PC-9 (cell line): ENCODE measurements around the gene SUGCT. TPM values are rescaled to one million over a fixed set of nuclear protein-coding genes. Genes with fewer than 3 reads are reported as not detected.

Experiments
- BruUV-seq: library from RNA; stranded (reverse); fragments of 400-500 nt; replicated peaks from 2 replicates; lab custom pipeline; 2021; lab: Mats Ljungman, UMichigan
- CTCF ChIA-PET: fragments of 300-600 bp; sonication (Branson Sonifier 250); formaldehyde crosslinking; loops from one replicate; lab custom pipeline; 2022; ENCODE audit warnings: antibody characterized with exemption; lab: Charles Lee
- POLR2A ChIA-PET: fragments of 300-600 bp; sonication (Branson Sonifier 250); formaldehyde crosslinking; loops from one replicate; lab custom pipeline; 2022; ENCODE audit warnings: antibody characterized with exemption; ENCODE audit not compliant: unreplicated experiment; lab: Charles Lee
- DNase-seq, 2 experiments: peaks; one replicate each; pipeline versions ENCODE4 v3.0.0 to v3.0.0-alpha.2; 2015 to 2022; ENCODE audit warnings: mixed read lengths in 1 of 2
- H2AFZ ChIP-seq: fragments of 200-600 bp; sonication (generic); 2 replicates; pipeline ENCODE4 v1.8.1; 2017; ENCODE audit warnings: antibody characterized with exemption
- H3F3A ChIP-seq: fragments of 200-600 bp; sonication (generic); 2 replicates; pipeline ENCODE4 v1.8.1; 2017; ENCODE audit warnings: antibody characterized with exemption, mild to moderate bottlenecking, low read depth; ENCODE audit not compliant: insufficient read depth
- H3K27ac ChIP-seq: fragments of 200-600 bp; sonication (generic); 2 replicates; pipeline ENCODE4 v1.6.1; 2016; ENCODE audit warnings: mixed run types
- H3K27me3 ChIP-seq: fragments of 200-600 bp; sonication (generic); 2 replicates; pipeline ENCODE4 v1.6.1; 2016; ENCODE audit warnings: low read depth, mixed run types; ENCODE audit not compliant: insufficient read depth
- H3K36me3 ChIP-seq: fragments of 200-600 bp; sonication (generic); 2 replicates; pipeline ENCODE4 v1.6.1; 2016; ENCODE audit warnings: low read depth, mixed run types
- H3K4me1 ChIP-seq: fragments of 200-600 bp; sonication (generic); replicated peaks from 2 replicates; pipeline ENCODE4 v1.6.1; 2016; ENCODE audit warnings: mixed run types; ENCODE audit not compliant: insufficient read depth
- H3K4me2 ChIP-seq: fragments of 200-600 bp; sonication (generic); 2 replicates; pipeline ENCODE4 v1.6.1; 2017; ENCODE audit warnings: mixed run types
- H3K4me3 ChIP-seq: fragments of 200-600 bp; sonication (generic); 2 replicates; pipeline ENCODE4 v1.6.1; 2016; ENCODE audit warnings: mixed run types
- H3K79me2 ChIP-seq: fragments of 200-600 bp; sonication (generic); 2 replicates; pipeline ENCODE4 v1.6.1; 2017; ENCODE audit warnings: low read depth, mixed run types
- H3K9me2 ChIP-seq: fragments of 200-600 bp; sonication (generic); 2 replicates; pipeline ENCODE4 v1.8.1; 2017; ENCODE audit warnings: mild to moderate bottlenecking; ENCODE audit not compliant: insufficient read depth
- H3K9me3 ChIP-seq: fragments of 200-600 bp; sonication (generic); 2 replicates; pipeline ENCODE4 v1.8.1; 2016; ENCODE audit warnings: low read depth; ENCODE audit not compliant: insufficient read depth
- H4K20me1 ChIP-seq: fragments of 200-600 bp; sonication (generic); 2 replicates; pipeline ENCODE4 v1.8.1; 2017; ENCODE audit not compliant: insufficient read depth
- CTCF ChIP-seq: fragments of 200-600 bp; sonication (generic); conservative IDR thresholded peaks from 2 replicates; pipeline ENCODE4 v1.6.1; 2017; ENCODE audit warnings: mixed run types, antibody characterized with exemption, mild to moderate bottlenecking, moderate library complexity
- EZH2 ChIP-seq: fragments of 200-600 bp; sonication (generic); IDR thresholded peaks from 2 replicates; pipeline ENCODE4 v1.8.0; 2017; ENCODE audit warnings: antibody characterized with exemption, low read depth
- intact Hi-C: fragments of 100-400 bp; cut with micrococcal nuclease; formaldehyde crosslinking; loops from one replicate; pipeline ENCODE4 v1.10.0; 2022; ENCODE audit not compliant: unreplicated experiment
- total RNA-seq: library from RNA; stranded (reverse); gene quantifications from 2 replicates; pipeline ENCODE4 v1.2.3, GENCODE V29; 2021

The SUGCT gene
- total RNA-seq, 1 experiment from 2014 or later, result 3.5 TPM

- Histone ChIP-seq H4K20me1 (no peaks in the 10 kb centered on the region), H3K4me1 (peaks cover 8% of the 10 kb centered on the region; the same call in 1 of the 2 replicates), H3K36me3 (no peaks in the 10 kb centered on the region), H3K79me2 (no peaks in the 10 kb centered on the region), H2AFZ (no peak overlapping the region), H3K4me3 (no peak overlapping the region), H3K4me2 (no peak overlapping the region), H3F3A (no peaks in the 10 kb centered on the region), H3K9me3 (no peaks in the 10 kb centered on the region), H3K27ac (no peak overlapping the region), H3K9me2 (no peaks in the 10 kb centered on the region), H3K27me3 (no peaks in the 10 kb centered on the region)
- ChIA-PET POLR2A (no interaction called here), CTCF (no interaction called here)
- intact Hi-C loops, result no loop called here
- no TSS peak for BruUV-seq
- no peak for TF ChIP-seq CTCF
- no peak for TF ChIP-seq EZH2
- DNase-seq, result no peak
Measured at GRCh38 chr7:40698214-40698920, 563.6 kb downstream of the SUGCT start.

GRCh38 chr7:40698921-40699260, 564.1 kb downstream of the SUGCT start:
- ChIA-PET POLR2A (no interaction called here), CTCF (no interaction called here)
- H3K36me3 ChIP-seq, result no peaks in the 10 kb centered on the region
- no peaks in the 10 kb centered on the region for H3K27me3 ChIP-seq
- no peak overlapping the region for H3K4me2 ChIP-seq
- no peak for DNase-seq
- H3K27ac ChIP-seq, result no peak overlapping the region
- H3F3A ChIP-seq, result no peaks in the 10 kb centered on the region
- H3K9me3 ChIP-seq, result no peaks in the 10 kb centered on the region
- no peaks in the 10 kb centered on the region for H3K9me2 ChIP-seq
- no TSS peak for BruUV-seq
- TF ChIP-seq EZH2 (no peak), CTCF (no peak)
- no peak overlapping the region for H2AFZ ChIP-seq
- no peaks in the 10 kb centered on the region for H3K79me2 ChIP-seq
- intact Hi-C loops, result no loop called here
- H4K20me1 ChIP-seq, result no peaks in the 10 kb centered on the region
- H3K4me1 ChIP-seq, result peaks cover 8% of the 10 kb centered on the region; the same call in 1 of the 2 replicates
- no peak overlapping the region for H3K4me3 ChIP-seq

- TF ChIP-seq CTCF (no peak), EZH2 (no peak)
- Histone ChIP-seq H3K4me1 (peaks cover 8% of the 10 kb centered on the region; the same call in 1 of the 2 replicates), H3K9me2 (no peaks in the 10 kb centered on the region), H3K27me3 (no peaks in the 10 kb centered on the region), H3F3A (no peaks in the 10 kb centered on the region), H3K4me2 (no peak overlapping the region), H2AFZ (no peak overlapping the region), H3K9me3 (no peaks in the 10 kb centered on the region), H3K27ac (no peak overlapping the region), H3K36me3 (no peaks in the 10 kb centered on the region), H4K20me1 (no peaks in the 10 kb centered on the region), H3K4me3 (no peak overlapping the region), H3K79me2 (no peaks in the 10 kb centered on the region)
- DNase-seq, result no peak
- POLR2A ChIA-PET, result no interaction called here
- CTCF ChIA-PET, result no interaction called here
- intact Hi-C loops, result no loop called here
- BruUV-seq, result no TSS peak
Measured at GRCh38 chr7:40700653-40701421, 566.0 kb downstream of the SUGCT start.
